ENCODE measurements around the gene NEBL.

NEBL gene

DNA sequence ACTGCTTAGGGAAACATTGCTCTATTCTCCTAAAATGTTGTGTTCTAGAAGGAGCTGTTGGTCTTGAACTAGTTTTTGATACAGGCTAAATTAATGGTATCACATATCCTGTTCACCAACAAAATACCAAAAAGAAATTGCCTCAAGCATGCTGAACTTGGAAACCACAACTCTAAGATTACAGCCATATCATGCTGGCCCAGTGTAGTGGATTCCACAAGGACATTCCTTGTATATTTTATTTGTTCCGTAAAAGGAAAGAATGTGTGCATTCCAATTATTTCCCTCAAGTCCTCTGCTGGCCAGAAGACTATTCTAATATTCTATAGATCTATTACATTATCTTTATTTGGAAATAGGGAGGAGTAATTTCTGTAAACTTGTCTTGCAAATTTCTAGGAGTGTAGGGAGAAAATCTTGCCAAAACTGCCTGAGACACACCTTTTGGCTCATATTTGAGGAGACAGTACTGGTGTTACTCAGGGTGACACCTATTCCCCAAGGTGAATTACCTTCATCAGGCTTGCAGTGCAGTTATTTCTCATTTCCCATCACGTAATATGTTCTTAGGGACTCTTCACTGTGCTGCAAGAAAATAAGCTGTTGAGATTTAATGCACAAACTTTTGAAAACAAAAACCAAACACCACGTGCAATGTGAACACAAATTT lies 1.9 kb upstream of the NEBL start:
- no peak for FAIRE-seq

DNA sequence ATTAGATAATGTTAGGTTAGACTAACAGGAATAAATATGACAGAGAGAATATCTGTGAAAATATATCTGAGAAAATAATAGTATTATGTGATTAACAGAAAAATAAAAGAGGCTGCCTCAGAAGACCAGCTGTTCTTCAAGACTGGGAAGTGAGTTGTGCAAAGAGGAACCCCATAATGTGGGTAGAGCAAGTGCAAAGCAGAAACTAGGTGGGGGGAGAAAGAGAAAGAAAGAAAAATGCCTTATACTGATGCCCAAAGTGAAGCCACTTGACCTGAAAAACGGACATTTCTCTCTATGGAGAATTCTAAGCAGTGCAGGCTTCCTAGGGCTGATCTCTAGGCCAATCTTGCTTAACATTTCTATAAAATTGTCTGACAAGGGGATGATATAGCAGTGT lies 3.8 kb downstream of the NEBL start:
- no peak for FAIRE-seq

DNA sequence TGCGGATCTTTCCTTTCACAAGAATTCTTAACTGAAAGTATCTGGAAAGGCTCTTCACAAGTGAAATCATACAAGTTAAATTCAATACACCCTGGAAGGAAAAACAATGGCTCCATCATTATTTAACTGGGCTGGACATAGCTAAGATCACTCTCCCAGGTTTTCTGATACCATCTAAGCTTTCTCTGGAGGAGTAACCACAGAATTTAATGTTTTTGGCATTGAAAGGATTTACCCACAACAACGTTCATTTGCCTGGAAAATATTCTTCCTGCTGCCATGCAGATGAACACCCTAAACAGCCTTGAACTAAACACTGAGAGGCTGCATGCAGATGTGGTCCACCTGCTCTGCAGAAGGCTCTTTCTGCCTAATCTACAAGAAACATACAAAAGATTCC lies 4.3 kb downstream of the NEBL start:
- FAIRE-seq, result no peak

DNA sequence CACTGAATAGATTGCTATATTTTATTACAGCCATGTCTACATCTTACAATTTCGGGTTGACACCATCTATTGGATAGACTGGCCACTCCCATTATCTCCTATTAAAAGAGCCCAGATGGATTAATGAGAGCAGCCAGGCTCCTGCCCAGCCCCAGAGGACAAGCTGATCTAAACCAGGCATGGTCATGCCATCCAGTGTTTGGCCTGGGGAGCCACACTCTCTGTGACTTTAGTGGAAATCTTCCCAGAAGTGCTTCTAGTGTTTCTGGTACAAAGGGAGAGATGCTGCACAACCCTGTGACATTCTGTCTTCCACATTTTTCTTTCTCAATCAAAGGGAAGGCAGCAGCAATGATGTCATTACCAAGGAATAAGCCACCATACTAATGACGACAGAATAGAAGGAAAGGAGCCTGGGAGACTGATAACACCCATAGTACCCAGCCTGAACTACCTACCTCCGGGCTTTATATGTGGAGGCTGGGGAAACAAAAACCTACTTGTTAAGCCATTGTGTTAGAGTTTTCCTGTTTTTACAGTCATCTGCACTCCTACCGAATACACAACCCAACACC lies 5.0 kb downstream of the NEBL start:
- FAIRE-seq, result no peak

DNA sequence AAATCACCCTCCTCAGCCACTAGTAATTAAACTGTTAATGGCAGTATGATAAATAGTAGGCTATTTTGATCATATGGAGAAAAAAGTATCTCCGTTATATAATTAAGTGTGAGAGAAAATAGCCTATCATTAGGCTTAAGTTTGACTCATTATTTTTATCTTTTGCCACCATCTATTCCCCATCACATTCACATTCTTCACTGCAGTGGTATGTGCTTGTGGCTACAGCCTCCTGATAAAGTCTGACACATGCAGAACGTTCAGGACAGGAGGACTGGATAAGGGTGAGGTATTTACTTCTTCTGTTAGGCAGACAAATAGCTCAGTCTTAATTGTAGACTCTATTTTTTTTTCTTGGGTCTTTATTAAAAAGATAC lies 5.8 kb downstream of the NEBL start:
- no peak for FAIRE-seq

DNA sequence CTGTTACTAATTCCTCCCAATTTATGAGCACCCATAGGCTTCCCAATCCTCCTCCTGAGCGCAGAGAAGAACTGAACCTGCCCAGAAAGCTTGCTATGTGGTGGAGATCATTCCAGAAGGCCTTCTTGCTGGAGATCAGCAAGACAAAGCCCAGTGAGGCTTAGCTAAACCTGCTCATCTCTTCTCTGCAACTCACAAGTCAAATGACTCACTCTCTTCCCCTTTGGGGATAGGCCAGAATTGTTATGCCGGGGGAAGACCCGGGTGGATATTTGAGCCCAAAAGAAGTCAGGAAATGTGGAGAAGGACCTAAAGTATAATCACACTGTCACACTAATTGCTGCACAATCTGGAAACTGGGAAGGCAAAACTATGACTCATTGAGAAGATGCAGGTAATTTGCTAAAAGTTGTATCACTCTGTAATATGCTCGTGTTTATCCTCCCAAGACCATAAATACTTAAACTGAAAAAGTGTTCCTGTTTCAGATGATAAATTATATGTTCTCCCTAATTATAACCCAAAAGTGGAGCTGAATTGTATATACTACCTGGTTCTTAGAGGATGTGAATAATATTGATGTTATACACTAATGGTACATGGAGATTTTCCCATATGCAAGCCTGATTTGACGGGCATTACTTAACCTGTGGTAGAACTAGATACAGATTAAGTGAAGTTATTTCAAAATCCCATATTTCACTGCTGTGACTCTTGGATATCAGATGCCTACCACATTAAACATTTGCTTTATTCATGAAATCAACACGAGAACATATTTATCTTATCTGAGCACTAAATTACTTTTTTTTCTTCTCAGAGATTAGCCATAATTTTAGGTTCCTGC lies 6.4 kb downstream of the NEBL start:
- no peak for FAIRE-seq

DNA sequence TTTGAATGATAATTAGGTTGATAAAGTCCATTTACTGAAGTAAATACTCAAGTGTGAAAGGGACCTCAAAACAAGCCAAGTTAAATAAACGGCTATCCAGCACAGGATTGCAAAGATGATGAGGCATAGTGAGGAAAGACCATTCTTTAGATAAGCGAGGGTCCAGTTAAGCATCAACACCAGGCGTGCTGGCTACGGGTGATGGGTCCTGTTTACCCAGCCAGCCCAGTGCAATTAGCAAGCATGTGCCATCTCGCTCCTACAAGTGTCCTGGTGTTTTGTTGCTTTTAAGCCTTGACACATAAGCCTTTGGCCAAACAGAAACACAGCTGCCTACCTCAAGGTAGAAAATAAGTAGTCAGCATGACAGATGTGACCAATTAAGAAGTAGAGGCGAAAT lies 7.1 kb downstream of the NEBL start:
- FAIRE-seq, result no peak

DNA sequence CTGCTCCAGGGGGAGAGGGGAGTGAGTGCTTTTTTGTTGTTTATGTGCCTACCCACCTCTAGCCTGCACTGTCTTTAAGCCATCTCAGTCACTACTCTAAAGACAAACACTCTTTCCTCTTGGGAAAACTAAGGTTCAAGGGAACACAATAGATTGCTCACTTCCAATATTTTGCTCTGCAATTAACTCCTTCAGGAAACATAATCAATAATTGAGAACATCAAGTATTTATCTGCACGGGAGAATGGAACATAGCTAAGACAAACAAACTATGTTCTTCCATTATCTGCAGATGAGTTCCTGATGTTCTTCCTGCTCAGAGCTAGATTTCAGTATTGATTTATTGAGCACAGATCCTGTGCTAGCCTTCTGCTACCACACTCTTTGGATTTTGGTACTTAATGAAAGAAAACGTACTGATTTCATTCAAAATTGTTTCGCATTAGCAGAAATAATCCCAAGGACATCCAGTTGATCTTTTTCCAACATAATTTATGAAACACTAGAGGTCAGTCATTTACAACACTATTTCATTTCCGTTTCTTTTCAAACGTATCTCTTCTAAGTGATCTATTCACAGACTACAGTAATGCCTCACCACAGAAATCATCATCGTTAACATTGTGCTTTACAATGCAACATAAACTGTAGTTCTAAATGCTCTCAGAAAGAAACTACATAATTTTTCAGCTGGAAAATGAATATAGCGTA lies 8.3 kb downstream of the NEBL start:
- no peak for FAIRE-seq

DNA sequence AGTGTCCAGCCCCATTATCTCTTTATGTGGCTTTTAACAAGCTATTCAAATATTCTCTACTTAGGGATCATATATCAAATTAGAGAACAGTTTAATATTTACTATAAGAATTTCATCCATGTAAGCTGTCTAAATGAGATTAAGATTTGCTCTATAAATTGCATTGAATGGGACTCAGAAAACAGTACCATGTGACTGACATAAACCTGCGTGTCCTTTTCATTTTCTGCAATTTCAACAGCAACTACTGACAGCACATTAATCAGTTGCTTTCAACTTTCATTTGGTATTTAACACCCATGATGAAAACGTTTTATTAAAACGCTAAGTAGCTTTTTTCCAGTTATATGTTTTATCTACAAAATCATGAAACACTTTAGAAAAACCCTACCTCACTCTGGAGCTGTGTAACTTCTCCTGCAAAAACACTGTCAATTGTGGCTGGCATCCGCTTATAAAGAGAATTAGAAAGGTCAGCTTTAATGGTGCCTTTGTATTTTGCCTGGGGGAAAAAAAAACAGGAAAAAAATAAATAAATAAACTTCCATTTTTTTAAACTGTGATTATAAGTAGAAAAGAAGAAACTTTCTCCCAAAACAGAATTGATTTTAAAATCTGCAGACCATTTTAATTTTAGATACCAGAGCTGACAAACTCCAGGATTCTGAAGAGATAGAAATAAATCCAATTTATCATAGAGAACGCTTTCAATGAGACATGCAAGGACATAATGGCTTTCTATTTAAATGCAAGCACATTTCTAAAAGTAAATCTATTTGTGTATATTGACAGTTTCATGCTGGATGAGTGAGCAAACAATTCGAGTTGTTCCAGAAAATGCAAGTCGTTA lies 9.2 kb downstream of the NEBL start:
- no peak for FAIRE-seq

DNA sequence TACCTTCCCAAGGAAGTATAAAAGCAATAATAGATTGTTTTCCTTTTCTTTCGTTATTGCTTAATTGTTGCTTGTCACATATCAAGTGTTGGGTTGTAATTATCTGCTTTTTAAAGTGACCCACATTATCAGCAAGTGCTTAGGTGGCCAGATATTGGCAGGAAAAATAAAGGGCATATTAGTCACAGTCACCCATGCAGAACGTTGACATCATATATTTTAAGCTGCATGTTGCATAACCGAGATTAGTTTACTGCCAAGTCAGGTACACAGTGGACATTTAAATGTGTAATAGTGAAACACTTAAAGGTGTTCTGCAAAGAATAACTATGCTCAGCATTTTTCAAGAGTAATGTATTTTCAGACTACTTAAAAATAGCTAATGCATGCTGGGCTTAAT lies 11.4 kb downstream of the NEBL start:
- FAIRE-seq, result no peak

DNA sequence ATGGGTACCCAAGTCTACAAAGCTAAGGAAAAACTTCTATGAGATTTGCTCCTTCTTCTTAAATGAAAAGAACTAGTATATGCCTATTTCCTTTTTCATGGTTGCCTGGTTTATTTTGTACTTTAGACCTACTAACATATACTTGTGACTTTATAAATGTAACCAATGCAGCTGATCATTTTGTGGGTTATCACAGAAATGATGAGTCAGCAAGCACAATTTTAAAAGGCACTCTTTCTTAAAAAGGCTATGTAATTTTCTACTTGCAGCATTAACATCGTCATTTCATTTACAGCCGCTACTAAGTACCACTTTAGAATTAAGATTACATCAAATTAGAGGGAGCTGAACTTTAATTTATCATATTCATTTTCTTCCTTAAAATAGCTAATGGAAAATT lies 13.6 kb downstream of the NEBL start:
- FAIRE-seq, result no peak

DNA sequence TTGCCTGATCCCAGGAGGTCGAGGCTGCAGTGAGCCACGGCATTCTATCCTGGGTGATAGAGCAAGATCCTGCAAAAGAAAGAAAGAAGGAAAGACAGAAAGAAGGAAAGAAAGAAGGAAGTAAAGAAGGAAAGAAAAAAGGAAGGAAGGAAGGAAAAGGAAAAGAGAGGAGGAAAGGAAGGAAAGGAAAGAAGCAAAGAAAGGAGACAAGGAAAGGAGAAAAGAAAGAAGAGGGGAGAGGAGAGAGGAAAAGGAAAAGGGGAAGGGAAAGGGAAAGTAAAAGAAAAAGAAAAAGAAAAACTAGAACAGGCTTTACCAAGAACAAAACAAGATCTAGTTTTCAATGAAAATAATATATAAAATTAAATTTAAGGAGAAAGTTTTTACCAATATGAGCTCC lies 15.0 kb downstream of the NEBL start:
- no peak for FAIRE-seq

DNA sequence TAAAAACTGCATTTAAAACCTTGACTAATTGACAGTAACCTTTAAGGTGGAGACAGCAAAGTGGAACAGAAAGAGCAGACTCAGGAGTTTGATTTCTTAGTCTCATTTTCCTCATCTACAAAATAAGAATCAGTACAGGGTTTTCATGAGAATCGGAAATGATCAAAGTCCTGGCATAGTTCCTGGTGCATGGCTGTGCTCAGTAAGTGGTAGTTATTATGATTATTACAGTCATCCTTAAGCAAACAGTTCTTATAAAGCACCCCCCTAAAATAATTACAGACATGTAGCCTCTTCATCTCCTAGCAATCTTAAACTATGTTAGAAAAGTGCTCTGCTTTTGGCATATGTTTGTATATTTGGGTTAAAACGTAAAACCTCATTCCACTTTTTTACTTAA lies 18.0 kb downstream of the NEBL start:
- no peak for FAIRE-seq

DNA sequence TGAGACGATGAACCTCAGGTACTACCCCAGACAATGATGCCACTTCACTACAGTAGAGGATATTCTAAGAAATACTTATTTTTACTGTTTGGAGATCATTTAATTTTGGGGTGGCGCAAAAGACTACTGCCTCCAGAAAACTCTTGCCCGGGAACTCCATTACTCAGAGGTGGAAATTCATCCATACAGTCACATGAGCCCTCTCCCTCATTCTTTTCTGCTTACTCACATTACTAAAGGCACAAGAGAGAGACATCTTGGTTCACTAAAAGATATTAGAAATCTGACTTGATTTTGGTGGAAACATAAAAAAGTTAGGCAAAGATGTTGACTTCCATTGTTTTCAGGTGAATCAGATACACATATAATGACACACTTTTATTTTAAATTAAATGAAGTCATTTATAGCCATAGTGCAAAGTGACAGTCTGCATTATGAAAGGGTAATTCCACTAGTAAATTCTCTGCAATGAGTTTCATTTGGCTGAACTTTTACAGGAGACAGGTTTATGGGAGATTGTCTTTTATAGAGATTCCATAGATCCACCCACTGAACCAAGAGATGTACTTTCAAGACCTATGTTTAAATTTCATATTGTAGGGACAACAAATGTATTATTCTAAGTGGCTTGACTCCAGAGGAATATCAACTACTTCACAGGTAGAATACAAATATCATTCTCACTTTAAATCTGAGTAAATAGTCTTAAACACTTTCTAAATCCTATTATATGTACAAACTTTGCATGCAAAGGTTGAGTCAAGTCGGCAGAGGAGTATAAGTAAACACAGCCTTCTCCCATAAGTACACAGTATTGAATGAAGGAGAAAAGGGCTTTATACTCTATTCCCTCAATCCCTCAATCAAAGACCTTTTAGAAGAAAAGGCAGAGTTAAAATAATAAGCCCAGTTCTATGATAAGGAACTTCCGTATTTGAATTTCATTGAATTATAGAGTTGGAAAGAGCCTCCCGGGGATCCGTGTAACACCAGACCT lies 18.8 kb downstream of the NEBL start:
- FAIRE-seq, result no peak

DNA sequence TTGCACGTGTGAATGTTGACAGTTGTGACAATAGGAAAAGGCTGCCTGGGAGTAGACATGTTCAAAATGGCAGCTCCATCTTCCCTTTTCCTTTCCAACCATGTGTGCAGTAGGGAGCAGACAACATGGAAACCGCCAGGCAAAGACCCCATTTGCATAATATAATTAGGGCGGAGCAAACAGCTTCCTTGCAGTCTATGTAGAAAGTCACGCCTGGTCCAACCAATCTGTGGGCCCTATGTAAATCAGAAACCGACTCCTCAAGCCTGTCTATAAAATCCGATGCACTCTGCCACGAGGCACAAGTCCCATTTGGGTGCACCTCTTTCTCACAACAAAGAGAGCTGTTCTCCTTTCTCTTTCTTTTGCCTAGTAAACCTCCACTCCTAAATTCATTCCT lies 19.6 kb downstream of the NEBL start:
- FAIRE-seq, result no peak

DNA sequence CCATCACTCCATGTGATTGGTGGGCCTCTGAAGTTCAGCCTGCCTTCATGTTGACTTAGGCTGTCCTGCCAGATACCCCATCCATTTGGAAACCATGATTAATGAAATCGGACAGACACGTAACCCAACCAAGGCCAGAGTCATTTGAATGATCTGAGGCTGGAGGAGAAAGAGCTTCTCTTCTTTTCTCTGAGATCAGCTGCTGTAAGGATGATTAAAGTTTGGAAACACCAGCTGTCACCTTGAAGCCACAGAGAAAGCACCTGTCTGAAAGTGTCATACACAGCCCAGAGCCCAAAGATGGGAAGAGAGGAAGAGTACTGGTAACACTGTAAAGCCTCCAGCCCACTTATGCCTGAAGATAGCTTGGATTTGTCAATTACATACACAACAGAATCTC lies 22.9 kb downstream of the NEBL start:
- FAIRE-seq, result no peak

DNA sequence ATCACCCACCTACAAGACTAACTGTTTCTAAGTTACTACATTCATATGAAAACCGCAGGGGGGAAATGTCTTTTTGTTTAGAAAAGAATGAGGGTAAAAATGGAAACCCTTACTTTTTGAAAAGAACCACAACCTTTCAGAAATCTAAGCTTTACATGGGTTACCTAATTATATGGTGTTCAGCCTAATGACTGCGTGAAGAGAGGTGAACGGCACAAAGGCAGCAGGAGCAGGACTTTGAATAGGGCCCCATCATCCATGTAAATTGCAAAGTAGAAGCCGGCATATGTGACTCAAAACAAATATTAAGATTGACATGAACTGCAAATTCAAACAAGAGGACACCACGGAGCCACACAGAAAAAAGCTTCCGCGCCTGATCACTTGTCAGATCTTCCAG lies 25.1 kb downstream of the NEBL start:
- FAIRE-seq, result no peak

DNA sequence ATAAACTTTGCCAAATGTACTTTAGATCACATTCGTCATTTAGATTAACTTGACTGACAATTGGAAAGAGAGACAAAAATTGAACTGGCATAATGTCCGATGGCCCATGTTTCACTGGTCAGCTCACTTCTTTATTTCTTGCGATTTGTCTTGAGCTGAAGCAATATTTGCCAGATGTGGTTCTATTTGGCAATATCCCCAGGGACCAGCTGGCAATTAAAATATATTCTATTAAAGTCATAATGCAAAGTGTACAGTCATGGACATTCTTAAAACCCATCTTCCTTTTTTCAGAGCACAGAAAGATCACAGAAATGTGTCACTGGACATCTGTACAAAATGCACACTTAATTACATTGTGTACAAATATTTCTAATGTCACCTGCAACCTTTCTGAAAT lies 26.3 kb downstream of the NEBL start:
- no peak for FAIRE-seq

DNA sequence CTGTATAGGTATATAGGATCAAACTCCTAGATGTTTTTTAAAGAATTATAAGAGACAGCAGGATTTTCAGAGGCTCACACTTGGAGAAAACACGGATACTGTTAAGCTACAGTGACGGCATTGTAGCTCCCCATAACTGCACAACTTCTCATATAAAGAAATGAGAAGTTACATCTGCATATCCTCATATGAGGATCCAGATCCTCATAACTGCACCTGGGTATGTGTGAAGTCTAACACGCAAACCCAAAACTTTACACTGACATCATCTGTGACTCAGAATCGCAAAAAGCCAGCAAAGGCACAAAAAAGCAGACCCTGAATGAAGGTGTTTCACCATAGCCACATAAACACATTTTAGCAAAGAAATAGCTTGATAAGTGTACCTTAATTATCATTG lies 34.1 kb downstream of the NEBL start:
- FAIRE-seq, result no peak

DNA sequence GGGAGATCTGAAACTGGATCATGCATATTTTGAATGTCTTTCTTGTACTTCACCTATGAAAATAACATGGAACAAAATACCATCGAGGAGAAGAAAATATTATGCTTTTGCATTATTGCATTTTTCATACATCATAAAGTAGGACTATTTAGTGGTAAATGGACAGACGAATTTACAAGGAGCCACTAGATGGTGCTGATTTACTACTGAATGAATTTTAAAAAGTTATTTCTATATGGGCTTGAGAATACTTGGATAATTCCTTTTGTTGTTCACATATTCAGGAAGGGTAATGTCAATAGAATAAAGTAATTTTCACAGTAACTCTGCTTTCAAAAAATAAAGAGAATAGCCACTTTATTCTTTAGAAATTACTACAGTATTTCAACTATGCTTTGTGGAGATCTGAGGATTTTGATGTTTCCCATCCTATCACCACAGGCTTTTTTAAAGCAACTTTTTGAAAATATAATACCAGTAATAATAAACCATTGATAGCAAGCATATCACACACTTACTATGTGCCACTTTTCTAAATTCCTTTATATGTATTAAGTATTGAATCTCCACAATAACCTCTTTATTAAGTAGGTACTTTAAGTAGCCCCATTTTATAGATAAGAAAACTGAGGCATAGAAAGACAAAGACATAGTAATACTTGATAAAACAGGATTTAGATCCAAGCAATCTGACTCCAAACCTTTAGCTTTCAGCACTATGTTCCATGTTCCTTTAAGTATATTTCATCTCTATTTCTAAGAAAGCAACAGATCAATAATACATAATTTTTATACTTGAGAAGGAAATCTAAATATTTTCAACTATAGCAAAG lies 38.6 kb downstream of the NEBL start:
- peak; percentile 95 for FAIRE-seq

DNA sequence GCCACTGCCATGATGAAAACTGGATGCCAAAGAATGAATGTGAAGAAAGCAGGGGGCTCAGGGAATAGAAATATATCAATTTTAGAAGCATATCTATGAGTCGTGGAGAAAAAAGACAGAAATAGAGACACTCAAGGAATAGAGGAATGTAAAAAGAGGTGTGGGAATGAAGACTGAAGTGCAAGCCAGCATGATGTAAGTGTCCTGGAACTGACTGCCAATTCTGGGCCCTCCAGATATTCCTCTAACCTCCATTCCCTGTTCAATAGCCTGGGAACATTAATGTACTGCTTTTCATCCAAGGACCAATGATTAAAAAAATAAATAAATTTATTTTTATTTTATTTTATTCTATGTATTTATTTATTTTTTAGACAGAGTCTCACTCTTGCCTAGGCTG lies 40.6 kb downstream of the NEBL start:
- no peak for FAIRE-seq

Data from TTC549 (cell line).